Neutrophil (primary cell): ENCODE results near the gene MCAT.

ENCODE experiments used
- H3K27ac ChIP-seq: fragments of 200-600 bp; sonication (generic); 2 replicates; pipeline ENCODE4 v1.5.1; 2016; ENCODE audit warnings: mild to moderate bottlenecking, moderate library complexity
- H3K27me3 ChIP-seq: fragments of 200-600 bp; sonication (generic); 2 replicates; pipeline ENCODE4 v1.6.0; 2016; ENCODE audit warnings: mild to moderate bottlenecking
- H3K36me3 ChIP-seq: fragments of 200-600 bp; sonication (generic); 2 replicates; pipeline ENCODE4 v1.5.1; 2017
- H3K4me1 ChIP-seq, 2 experiments: fragments of 200-600 bp in 1 of 2; sonication (generic) in 1 of 2; 1 replicate in 1 of 2; 2 replicates in 1 of 2; pipeline versions ENCODE4 v1.5.1 to v1.6.1; 2013 to 2016; ENCODE audit warnings: low read depth in 1 of 2, low read length in 1 of 2, mild to moderate bottlenecking in 1 of 2, moderate library complexity in 1 of 2; ENCODE audit not compliant: control insufficient read depth in 1 of 2, insufficient read depth in 1 of 2
- H3K4me3 ChIP-seq, 2 experiments: fragments of 200-600 bp in 1 of 2; sonication (generic) in 1 of 2; 1 replicate in 1 of 2; 2 replicates in 1 of 2; pipeline ENCODE4 v1.5.1; 2013 to 2016; ENCODE audit warnings: low read depth in 1 of 2, low read length in 1 of 2, mild to moderate bottlenecking in 1 of 2, moderate library complexity in 1 of 2
- H3K9me3 ChIP-seq: fragments of 200-600 bp; sonication (generic); 2 replicates; pipeline ENCODE4 v1.5.1; 2016
- TF ChIP-seq, protein P1 (sequence below): fragments of 200-600 bp; sonication (generic); IDR thresholded peaks from 2 replicates; pipeline ENCODE4 v1.5.1; 2016; ENCODE audit warnings: antibody characterized with exemption

MCAT gene

DNA sequence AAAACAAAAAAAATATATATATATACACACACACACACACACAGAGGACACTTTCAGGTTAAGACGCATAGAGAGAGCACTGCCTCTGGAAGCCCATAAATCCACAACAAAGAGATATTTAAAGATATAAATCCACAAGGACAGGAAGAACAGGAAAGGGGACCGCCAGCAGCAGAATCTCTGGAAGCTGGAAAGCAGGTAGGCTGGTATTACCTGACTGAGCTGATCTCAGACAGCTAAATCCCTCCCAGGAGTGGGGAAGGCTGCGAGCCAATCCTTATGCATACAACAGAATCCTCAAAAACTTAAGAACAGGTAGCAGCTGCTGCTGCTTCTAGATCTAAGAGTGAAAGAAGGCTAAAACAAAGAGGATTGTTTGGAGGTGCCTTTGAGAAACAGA is 1.8 kb upstream of the MCAT start:
- TF ChIP-seq, protein P1, sequence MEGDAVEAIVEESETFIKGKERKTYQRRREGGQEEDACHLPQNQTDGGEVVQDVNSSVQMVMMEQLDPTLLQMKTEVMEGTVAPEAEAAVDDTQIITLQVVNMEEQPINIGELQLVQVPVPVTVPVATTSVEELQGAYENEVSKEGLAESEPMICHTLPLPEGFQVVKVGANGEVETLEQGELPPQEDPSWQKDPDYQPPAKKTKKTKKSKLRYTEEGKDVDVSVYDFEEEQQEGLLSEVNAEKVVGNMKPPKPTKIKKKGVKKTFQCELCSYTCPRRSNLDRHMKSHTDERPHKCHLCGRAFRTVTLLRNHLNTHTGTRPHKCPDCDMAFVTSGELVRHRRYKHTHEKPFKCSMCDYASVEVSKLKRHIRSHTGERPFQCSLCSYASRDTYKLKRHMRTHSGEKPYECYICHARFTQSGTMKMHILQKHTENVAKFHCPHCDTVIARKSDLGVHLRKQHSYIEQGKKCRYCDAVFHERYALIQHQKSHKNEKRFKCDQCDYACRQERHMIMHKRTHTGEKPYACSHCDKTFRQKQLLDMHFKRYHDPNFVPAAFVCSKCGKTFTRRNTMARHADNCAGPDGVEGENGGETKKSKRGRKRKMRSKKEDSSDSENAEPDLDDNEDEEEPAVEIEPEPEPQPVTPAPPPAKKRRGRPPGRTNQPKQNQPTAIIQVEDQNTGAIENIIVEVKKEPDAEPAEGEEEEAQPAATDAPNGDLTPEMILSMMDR: no peak
- H3K36me3 ChIP-seq: no peaks in the 10 kb centered on the region
- H3K27ac ChIP-seq: peak overlapping the region; percentile 91
- H3K4me3 ChIP-seq: no peak overlapping the region
- no peaks in the 10 kb centered on the region for H3K9me3 ChIP-seq
- H3K4me1 ChIP-seq: peaks cover 75 to 76% of the 10 kb centered on the region in 2 experiments
- no peaks in the 10 kb centered on the region for H3K27me3 ChIP-seq

DNA sequence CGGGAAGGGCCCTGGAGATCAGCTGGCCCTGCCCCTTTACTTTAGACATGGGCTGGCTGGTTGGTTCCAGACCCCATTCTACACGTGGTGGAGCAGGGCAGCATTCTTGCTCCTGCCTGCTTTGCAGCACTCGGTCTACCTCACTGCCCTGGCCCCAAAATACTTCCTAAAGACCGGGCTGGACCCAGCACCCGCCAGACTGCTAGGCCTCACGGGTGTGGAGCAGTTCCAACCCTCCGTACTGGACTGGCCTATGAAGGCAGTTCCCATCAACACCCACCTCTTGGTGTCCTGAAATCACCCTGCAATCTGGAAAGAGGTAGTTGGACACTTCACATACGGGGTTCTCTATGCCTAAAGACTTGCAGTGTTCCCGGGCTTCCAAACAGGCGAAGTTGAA is 6.4 kb downstream of the MCAT start:
- Histone ChIP-seq H3K4me1 (peaks cover 24 to 32% of the 10 kb centered on the region in 2 experiments), H3K9me3 (no peaks in the 10 kb centered on the region), H3K27me3 (no peaks in the 10 kb centered on the region), H3K27ac (peak overlapping the region; percentile 81), H3K4me3 (peak overlapping the region in 1 of 2 experiments; percentile 4), H3K36me3 (peaks cover 11% of the 10 kb centered on the region)
- TF ChIP-seq, protein P1: no peak

DNA sequence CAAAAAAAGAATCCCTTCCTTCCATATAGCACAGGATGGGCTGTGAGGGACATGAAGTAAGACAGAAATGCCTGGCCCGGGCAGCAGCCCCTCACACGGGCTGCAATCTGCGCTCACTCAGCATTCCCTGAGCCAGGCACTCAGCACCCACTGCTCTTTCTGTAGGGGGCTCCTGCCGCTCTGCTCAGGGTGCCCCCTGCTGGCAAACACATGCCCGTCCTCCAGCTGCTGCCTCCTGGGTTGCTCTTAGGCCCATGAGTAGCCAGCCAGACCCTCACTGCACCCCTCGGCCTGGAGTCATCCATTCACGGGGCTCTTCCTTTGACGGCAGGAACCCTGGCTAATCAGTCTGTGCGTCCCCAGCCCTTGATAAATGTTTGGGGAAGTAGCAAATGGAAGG is 6.9 kb downstream of the MCAT start:
- H3K4me3 ChIP-seq: peak overlapping the region in 1 of 2 experiments; percentile 4
- peaks cover 24 to 29% of the 10 kb centered on the region in 2 experiments for H3K4me1 ChIP-seq
- H3K27ac ChIP-seq: peak overlapping the region; percentile 81
- H3K27me3 ChIP-seq: no peaks in the 10 kb centered on the region
- H3K9me3 ChIP-seq: no peaks in the 10 kb centered on the region
- TF ChIP-seq, protein P1: peak; percentile 55
- H3K36me3 ChIP-seq: peaks cover 17% of the 10 kb centered on the region

DNA sequence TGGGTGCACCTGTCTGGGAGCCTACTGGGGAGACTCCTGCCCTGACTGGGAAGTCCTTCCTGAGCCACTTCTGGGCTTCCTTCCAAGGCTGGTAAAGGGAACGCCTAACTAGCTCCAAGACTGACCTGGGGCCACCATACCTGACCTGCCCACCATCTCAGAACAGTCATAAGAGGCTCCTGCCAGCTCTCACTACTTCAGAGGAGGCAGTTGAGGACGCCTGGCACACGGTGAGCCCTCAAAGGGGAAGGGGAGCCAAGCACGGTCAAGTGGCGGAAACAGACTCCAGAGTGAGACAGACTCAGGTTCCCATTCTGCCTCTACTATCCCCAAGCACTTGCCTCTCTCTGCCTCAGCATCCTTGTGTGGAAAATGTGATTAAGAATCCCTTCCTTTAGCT is 7.6 kb downstream of the MCAT start:
- Histone ChIP-seq H3K27ac (peak overlapping the region; percentile 81), H3K36me3 (peaks cover 24% of the 10 kb centered on the region), H3K4me3 (no peak overlapping the region), H3K4me1 (peaks cover 24 to 29% of the 10 kb centered on the region in 2 experiments), H3K9me3 (no peaks in the 10 kb centered on the region), H3K27me3 (no peaks in the 10 kb centered on the region)
- TF ChIP-seq, protein P1: no peak

DNA sequence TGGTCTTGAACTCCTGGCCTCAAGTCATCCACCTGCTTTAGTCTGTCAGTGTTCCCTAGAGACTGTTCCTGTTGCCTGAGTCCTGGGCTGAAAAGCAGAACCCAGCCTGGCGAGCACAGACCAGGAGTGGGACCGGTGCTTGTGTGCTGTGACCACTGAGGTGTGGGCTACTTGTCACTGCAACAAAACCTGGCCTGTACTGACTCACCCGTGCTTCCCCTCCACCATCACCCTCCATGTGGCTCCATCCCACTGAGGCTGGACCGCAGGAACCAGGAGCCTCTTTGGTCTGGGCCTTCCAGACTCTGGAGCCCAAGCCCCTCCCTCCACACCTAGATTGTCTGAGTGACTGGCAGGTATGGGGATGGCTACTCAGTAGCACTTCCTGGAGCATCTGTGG is 8.6 kb downstream of the MCAT start:
- TF ChIP-seq, protein P1: no peak
- Histone ChIP-seq H3K4me1 (peaks cover 24 to 34% of the 10 kb centered on the region in 2 experiments), H3K27me3 (no peaks in the 10 kb centered on the region), H3K9me3 (no peaks in the 10 kb centered on the region), H3K27ac (no peak overlapping the region), H3K4me3 (no peak overlapping the region), H3K36me3 (peaks cover 25% of the 10 kb centered on the region)

DNA sequence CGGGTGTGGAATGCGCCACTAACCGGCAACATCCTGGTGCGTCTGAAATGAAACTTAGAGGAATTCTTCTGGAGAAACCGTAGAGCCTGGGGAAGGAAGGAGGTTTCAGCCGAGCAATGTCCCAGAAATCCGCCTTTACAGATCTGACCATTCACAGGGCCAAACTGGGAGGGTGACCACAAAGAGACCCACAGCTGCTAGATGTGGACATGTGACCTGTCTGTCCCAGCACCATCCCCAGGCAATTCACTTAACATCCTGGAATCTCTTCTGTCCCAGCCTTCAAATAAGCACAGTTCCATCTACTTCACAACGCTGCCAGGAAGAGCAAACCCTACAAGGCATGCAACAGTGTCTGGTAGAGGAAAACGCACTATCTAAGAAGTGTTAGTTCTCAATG is 9.8 kb downstream of the MCAT start:
- Histone ChIP-seq H3K9me3 (no peaks in the 10 kb centered on the region), H3K27ac (no peak overlapping the region), H3K36me3 (peaks cover 25% of the 10 kb centered on the region), H3K4me3 (no peak overlapping the region), H3K4me1 (peaks cover 32 to 41% of the 10 kb centered on the region in 2 experiments), H3K27me3 (no peaks in the 10 kb centered on the region)
- TF ChIP-seq, protein P1: no peak
